Mucosa of rectum (tissue), 2 donors: ENCODE measurements around the gene BCAS3.

ENCODE experiments used
- H3K27ac ChIP-seq, 2 donors: one replicate each; pipeline ENCODE4 v1.7.0; 2013; ENCODE audit warnings: inconsistent platforms in 2 of 2, low read depth in 2 of 2, low read length in 2 of 2
- H3K27me3 ChIP-seq, 2 donors: one replicate each; pipeline ENCODE4 v1.7.0; 2013; ENCODE audit warnings: low read length in 2 of 2; ENCODE audit not compliant: control insufficient read depth in 2 of 2, insufficient read depth in 2 of 2
- H3K36me3 ChIP-seq, 2 donors: one replicate each; pipeline ENCODE4 v1.7.0; 2013; ENCODE audit warnings: low read length in 2 of 2; ENCODE audit not compliant: control insufficient read depth in 2 of 2, insufficient read depth in 2 of 2
- H3K4me1 ChIP-seq, 2 donors: one replicate each; pipeline ENCODE4 v1.7.0; 2013; ENCODE audit warnings: low read length in 2 of 2, mild to moderate bottlenecking in 1 of 2; ENCODE audit not compliant: control insufficient read depth in 2 of 2, insufficient read depth in 2 of 2
- H3K4me3 ChIP-seq, 2 donors: one replicate each; pipeline ENCODE4 v1.7.0; 2013; ENCODE audit warnings: low read length in 2 of 2
- H3K9ac ChIP-seq, 2 donors: one replicate each; pipeline ENCODE4 v1.7.0; 2013; ENCODE audit warnings: low read length in 2 of 2, low read depth in 1 of 2, mild to moderate bottlenecking in 1 of 2
- H3K9me3 ChIP-seq, 2 donors: one replicate each; pipeline ENCODE4 v1.7.0; 2013; ENCODE audit warnings: low read length in 2 of 2; ENCODE audit not compliant: control insufficient read depth in 2 of 2
- donor health status: healthy.
- donor health status: Normal muscosa, but diverticular disease.

BCAS3 gene

DNA sequence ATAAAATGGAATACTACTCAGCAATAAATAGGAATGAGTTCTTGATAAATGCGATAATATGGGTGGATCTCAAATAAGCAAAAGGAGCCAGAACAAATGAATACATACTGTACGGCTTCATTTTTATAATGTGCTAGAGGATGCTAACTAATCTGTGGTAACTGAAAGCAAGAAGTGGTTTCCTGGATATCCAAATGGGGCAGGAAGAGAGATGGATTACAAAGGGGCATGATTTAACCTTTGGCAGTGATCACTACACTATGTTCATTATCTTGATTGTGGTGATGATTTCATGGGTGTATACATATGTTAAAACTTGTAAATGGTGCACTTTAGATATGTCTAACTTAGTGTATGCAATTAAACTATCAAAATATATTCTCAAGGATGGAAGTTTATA is 499.7 kb downstream of the BCAS3 start:
- Histone ChIP-seq H3K4me3 (no peak overlapping the region), H3K9me3 (no peaks in the 10 kb centered on the region), H3K27me3 (no peaks in the 10 kb centered on the region)

DNA sequence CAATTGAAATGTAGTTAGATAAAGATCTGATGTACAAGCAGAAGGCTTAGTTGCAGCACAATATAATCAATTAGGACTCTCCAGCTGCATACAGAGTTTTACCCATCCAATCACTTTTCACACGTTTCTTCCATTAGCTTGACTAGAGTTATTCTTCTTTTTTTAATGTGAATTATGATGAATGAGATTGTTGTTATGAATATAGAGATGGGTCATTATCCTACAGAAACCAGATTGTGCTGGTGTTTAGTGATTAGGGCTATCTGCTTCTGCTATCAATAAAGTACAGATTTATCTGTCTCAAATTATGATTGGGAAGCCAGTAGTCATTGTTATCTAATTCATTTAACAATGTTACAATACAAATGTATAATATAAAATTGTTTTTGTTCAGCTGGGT is 500.6 kb downstream of the BCAS3 start:
- no peak overlapping the region for H3K4me3 ChIP-seq
- H3K27ac ChIP-seq = no peak overlapping the region
- H3K27me3 ChIP-seq = no peaks in the 10 kb centered on the region
- no peak overlapping the region for H3K9ac ChIP-seq
- H3K36me3 ChIP-seq = no peaks in the 10 kb centered on the region
- H3K4me1 ChIP-seq = no peaks in the 10 kb centered on the region
- H3K9me3 ChIP-seq = no peaks in the 10 kb centered on the region

More for the DNA sequence above, 499.7 kb downstream of the BCAS3 start:
- H3K4me1 ChIP-seq = no peaks in the 10 kb centered on the region
- no peaks in the 10 kb centered on the region for H3K36me3 ChIP-seq
- H3K27ac ChIP-seq = no peak overlapping the region
- H3K9ac ChIP-seq = no peak overlapping the region

DNA sequence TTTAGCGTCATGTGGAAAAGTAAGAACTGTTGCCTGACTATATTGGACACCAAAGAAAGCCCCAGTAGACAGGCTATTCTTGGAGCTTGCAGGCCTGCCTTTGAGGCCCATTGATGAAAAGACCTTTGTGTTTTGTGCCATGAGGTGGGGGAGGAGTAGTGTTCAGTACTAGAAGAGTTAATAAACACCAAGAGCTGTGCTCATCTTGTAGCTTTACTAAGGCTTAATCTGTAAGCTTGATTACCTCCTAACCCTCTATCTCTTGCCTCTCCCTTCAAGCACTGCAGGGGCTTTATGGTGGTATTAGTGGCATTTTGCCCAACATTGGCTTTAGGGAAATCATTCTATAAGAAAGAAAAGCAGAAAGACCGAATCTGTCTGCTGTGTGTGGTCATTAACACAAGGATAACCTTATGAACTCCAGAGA is 501.7 kb downstream of the BCAS3 start:
- Histone ChIP-seq H3K9ac (no peak overlapping the region), H3K4me1 (no peaks in the 10 kb centered on the region), H3K4me3 (no peak overlapping the region), H3K36me3 (no peaks in the 10 kb centered on the region), H3K9me3 (no peaks in the 10 kb centered on the region), H3K27ac (no peak overlapping the region), H3K27me3 (no peaks in the 10 kb centered on the region)

DNA sequence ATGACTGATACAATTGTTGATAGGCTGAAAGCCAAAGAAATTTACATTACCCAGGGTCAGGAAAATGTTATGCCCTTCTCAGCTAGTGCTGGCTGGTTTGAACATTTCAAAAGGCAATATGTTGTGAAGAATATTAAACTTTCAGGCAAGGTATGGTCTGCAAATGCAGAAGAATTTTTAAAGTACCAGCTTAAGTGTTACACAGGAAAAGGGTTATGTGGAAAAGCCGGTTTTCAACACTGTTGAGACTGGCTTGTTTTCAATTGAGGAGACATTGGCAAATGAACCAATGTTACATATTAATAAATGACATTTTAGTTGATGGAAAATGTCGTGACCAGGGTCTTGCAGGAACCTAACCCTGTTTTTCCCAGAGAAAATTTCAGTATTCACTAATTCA is 506.1 kb downstream of the BCAS3 start:
- Histone ChIP-seq H3K4me3 (no peak overlapping the region), H3K9me3 (no peaks in the 10 kb centered on the region), H3K36me3 (no peaks in the 10 kb centered on the region), H3K9ac (no peak overlapping the region), H3K27ac (no peak overlapping the region), H3K4me1 (no peaks in the 10 kb centered on the region), H3K27me3 (no peaks in the 10 kb centered on the region)

DNA sequence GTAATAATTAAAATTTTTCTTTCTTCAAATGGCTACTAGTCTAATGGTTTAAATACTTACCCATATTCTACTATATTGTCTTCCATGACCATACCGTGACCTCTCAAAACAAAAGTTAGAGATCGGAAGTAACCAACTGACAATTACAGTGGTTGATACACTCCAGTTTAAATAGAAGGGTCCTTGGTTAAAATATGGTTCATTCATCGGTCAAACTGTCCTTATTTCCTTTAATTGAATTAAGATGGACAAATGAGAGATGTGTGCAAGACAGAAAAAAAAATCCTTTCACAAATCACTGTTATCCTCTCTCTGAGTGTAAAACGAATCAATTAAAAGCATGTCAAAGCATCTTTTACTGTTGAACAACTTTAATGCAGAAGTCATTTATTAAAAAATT is 507.7 kb downstream of the BCAS3 start:
- no peak overlapping the region for H3K4me3 ChIP-seq
- H3K36me3 ChIP-seq = no peaks in the 10 kb centered on the region

DNA sequence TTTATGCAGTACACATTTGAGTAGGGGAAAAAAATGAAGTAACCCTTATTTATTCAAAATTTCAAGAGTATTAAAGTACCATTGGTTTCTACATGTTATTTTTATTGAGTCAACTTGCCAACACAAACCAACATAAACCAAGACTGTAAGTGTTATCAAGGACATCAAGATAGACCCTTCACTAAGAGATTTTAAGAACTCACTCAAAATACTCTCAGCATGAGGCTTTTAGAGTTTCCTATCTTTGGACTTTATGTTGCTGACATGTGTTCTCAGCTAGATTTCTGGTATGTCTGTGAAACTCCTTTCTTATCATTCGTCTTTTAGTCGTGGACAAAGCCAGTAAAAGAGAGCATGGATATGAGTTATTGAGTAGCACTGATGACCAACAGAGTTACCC is 509.4 kb downstream of the BCAS3 start:
- Histone ChIP-seq H3K9ac (no peak overlapping the region), H3K9me3 (no peaks in the 10 kb centered on the region), H3K36me3 (no peaks in the 10 kb centered on the region), H3K4me3 (no peak overlapping the region), H3K4me1 (no peaks in the 10 kb centered on the region), H3K27ac (no peak overlapping the region), H3K27me3 (no peaks in the 10 kb centered on the region)

More for the DNA sequence above, 507.7 kb downstream of the BCAS3 start:
- Histone ChIP-seq H3K27ac (no peak overlapping the region), H3K9me3 (no peaks in the 10 kb centered on the region), H3K27me3 (no peaks in the 10 kb centered on the region), H3K9ac (no peak overlapping the region), H3K4me1 (no peaks in the 10 kb centered on the region)

DNA sequence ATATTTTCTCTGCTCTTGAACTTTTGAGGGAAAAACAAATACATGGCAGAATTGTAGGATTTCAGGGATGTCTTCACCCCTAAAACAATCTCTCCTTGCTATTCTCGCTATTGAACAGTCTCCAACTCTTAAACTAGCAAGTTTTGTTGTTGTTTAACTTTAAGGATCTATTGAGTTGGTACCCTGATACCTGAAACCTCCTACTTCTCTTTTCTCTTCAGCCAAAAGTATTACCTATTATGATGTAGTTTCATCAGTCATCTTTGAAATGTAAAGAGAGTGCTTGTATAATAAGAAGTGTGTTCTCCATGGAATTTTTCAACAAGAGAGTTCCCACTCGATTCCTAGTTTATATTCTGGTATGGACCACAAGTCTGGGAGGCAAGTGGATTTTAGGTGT is 510.4 kb downstream of the BCAS3 start:
- Histone ChIP-seq H3K27me3 (no peaks in the 10 kb centered on the region), H3K9ac (no peak overlapping the region), H3K9me3 (no peaks in the 10 kb centered on the region), H3K4me1 (no peaks in the 10 kb centered on the region), H3K4me3 (no peak overlapping the region), H3K27ac (no peak overlapping the region), H3K36me3 (no peaks in the 10 kb centered on the region)

DNA sequence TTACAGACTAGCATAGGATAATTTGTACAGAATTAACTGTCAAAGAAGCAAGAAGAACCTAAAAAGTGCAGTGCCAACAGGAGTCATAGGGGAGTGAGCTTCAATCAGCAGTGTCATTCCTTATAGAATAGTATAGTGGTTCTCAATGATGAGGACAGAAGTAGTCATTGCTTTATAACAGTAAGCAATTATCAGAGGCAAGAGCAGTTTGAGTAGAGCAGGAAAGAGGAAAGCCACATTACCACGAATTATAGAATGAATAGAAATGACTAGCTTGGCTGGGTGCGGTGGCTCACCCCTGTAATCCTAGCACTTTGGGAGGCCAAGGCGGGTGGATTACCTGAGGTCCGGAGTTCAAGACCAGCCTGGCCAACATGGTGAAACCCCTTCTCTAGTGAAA is 512.3 kb downstream of the BCAS3 start:
- Histone ChIP-seq H3K9ac (no peak overlapping the region), H3K4me1 (no peaks in the 10 kb centered on the region), H3K27me3 (no peaks in the 10 kb centered on the region), H3K4me3 (no peak overlapping the region), H3K36me3 (no peaks in the 10 kb centered on the region), H3K9me3 (no peaks in the 10 kb centered on the region), H3K27ac (no peak overlapping the region)

DNA sequence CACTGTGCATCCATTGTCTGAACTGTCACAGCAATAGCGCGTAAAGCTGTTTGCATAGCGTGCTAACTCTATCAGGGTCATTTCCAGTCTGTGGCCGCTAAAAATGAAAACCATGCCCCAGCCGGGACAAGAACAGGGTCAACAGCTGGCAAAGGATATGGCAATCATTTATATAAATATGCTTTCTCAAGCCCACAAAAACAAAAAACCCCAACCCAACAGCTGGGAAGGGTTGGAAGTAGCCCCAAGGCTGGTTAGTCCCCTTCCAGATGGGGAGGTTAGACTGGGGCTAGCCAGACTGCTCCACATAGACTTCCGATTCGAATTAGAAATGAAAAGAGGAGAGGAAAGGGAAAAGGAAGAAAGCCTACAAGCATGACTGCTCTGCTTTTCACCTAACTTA is 518.7 kb downstream of the BCAS3 start:
- Histone ChIP-seq H3K27me3 (no peaks in the 10 kb centered on the region), H3K4me3 (no peak overlapping the region), H3K9me3 (no peaks in the 10 kb centered on the region), H3K27ac (no peak overlapping the region), H3K9ac (no peak overlapping the region), H3K4me1 (peaks cover 0 to 2% of the 10 kb centered on the region in 2 donors), H3K36me3 (no peaks in the 10 kb centered on the region)

DNA sequence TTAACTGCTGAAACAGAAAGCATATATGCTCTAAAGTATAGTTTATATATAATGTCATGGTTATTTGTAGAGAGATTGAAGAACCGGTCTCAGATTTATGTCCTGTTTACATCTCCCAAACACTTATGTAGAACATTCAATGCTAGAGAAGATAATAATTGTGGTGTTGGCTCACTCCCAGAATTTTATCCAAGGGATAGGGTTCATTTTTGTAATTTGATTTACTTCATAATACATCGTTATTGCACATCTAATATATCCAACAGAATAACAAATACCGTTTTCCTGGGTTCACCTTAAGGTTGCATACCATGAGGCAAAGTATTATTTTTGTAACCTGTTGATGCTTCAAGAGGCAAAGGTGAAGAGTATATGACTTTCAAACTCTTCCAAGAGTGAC is 519.1 kb downstream of the BCAS3 start:
- H3K9ac ChIP-seq = no peak overlapping the region

More for the DNA sequence above, 519.1 kb downstream of the BCAS3 start:
- no peaks in the 10 kb centered on the region for H3K27me3 ChIP-seq
- H3K9me3 ChIP-seq = no peaks in the 10 kb centered on the region
- H3K4me3 ChIP-seq = no peak overlapping the region
- H3K4me1 ChIP-seq = peaks cover 0 to 2% of the 10 kb centered on the region in 2 donors
- no peaks in the 10 kb centered on the region for H3K36me3 ChIP-seq
- H3K27ac ChIP-seq = no peak overlapping the region
